HG02938 (cell line): ENCODE data around the gene SLC7A4.

ENCODE experiments used
- ATAC-seq: cut with Tn5 transposase; IDR thresholded peaks from one replicate; pipeline ENCODE4 v1.9.1; 2021; ENCODE audit warnings: mild to moderate bottlenecking, moderate library complexity; ENCODE audit not compliant: unreplicated experiment

Gene SLC7A4

DNA sequence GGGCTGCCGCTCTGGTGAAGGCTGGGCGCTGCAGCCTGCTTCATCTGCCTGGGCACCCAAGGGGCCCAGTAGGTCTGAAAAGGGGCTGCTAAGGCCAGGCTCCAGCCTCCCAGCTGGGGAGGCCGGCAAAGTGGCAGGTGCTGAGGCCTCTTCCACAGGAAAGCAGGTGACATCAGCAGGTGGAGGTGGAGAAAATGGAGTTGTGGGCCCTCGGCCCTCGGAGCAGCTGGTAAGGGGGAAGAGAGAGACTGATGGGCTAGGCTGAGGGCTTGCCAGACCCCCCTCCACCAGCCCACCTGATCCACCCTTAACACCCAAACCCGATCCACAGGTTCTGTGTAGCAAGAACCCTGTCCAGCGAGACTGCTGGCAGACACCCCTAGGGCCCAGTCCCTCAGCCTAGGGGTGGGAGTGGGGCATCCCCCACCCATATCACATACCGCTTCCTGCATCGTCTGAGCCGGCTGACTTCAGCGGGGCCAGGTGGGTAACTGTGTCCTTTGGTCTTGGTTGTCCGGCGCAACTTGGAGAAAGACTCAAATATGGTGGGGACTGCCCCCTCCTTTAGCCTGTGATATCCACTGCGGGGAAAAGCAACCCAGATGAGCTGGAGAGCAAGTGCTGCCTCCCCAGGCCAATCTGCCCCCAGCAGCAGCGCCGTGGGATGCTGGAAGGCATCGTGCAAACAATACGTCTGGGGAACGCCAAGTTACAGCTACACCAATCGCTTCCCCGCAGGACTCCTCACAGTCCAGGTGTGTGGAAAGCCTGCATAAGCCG lies 32.0 kb downstream of the SLC7A4 start:
- no peak for ATAC-seq

DNA sequence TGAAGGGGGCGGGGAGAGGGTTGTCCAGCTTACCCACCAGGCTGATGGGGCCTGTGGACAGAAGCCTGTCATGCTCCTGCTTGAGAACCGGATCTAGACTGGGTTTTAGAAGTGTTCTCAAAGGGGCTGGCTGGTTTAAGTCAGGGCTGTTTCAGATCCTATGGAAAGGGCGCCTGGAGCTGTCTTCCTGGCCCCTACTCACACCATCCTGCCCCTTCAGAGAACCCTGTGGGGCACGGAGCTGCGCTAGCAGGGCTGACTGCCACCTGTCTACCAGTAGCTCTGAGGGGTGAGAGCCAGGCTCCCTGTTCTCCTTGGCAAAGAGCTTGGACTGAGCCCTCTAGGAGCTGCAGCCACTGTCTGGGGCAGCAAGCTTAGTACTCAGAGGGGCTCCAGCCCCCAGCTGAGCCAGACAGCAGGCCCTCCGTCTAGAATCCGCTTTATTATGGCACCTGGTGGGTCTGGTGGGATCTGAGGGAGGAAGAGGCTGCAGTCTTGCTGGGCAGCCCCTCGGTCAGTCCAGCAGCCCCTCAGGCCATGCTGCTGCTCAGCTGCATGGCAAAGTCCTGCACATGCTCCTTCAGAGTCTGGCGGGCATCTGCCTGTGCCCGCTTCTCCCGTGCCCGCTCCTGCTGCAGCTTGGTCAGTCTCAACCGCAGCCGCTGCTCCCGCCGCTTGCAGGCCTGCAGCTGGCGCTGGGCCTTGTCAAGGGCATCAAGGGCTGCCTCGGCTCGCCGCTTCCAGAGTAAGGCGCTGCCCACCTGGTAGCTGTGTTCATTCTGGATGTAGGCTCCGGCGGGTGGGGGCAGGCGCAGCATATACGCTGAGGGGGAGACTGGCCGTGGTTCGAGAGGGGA lies 32.8 kb downstream of the SLC7A4 start:
- no peak for ATAC-seq

DNA sequence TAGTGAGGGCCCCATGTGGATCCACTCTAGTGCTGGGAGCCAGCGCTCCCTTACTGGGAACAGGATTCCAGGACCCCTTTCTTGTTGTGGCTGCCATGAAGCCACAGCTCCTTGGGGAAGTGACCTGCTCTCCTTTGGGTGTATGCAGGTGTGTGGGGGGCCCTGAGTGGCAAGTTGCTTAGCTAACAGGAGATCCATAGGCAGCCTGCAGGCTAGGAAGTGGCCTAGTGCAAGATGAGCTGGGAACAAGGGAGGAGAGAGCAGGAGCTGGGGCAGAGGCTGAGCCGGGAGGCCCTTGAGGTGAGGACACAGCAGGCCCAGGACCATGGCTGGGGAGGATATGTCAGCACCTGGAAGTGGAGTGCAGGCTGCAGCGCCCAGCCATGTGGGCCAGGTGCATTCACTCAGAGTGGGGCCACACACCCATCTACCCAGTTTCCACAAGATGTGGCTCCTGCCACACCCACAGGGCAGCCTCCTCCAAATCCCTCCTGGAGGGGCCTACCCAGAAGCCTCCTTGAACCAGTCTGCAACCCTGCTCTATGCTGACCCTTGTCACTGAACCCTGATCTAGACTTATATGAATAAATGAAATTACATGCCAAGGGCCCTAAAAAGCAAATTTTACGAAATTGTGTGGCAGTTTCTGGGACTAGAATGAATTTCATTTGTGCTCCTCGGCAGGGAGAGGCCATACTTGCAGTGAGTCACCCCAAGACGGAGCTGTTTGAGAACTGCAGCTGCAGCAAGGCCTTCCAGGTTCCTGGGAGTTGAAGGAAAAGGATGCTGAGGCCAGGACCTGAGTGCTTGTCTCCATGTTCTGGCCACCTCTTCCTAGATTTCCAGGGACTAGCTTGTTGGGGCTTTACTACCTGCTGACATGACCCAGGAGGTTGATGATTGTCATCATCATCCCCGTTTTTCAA lies 33.7 kb downstream of the SLC7A4 start:
- no peak for ATAC-seq

DNA sequence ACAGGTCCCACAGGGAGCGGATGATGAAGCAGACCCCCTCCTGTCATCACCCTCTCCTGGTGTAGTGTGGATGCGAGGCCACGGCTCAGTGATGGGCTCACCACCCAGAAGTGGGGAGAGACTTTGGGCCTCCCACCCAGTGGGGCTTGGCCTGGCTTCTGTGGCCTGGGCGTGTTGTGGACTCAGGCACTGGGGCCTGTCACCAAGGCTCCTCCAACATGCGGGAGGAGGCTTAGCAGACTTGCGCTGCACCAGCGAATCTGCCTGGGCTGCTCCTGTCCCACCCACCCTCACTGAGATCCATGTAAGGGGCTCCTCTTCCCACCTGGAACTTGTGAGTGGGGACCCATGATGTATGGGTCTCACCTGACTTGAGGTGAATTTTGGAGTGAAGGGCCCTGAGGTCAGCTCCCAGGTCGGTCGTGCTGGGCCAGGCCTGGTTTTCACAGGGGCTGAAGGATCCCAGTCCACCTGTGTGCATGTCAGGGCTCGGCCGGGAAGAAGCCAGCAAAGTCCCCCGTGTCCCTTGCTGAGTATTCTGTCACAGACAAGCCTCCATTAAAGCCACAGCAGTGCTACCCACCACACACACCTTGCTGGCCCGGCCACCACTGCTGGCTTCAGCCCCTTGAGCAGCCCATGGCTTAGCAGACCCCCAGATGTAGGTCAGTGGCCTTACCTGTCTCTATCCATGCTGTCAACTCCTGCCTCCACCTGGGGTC lies 34.7 kb downstream of the SLC7A4 start:
- ATAC-seq, result no peak

DNA sequence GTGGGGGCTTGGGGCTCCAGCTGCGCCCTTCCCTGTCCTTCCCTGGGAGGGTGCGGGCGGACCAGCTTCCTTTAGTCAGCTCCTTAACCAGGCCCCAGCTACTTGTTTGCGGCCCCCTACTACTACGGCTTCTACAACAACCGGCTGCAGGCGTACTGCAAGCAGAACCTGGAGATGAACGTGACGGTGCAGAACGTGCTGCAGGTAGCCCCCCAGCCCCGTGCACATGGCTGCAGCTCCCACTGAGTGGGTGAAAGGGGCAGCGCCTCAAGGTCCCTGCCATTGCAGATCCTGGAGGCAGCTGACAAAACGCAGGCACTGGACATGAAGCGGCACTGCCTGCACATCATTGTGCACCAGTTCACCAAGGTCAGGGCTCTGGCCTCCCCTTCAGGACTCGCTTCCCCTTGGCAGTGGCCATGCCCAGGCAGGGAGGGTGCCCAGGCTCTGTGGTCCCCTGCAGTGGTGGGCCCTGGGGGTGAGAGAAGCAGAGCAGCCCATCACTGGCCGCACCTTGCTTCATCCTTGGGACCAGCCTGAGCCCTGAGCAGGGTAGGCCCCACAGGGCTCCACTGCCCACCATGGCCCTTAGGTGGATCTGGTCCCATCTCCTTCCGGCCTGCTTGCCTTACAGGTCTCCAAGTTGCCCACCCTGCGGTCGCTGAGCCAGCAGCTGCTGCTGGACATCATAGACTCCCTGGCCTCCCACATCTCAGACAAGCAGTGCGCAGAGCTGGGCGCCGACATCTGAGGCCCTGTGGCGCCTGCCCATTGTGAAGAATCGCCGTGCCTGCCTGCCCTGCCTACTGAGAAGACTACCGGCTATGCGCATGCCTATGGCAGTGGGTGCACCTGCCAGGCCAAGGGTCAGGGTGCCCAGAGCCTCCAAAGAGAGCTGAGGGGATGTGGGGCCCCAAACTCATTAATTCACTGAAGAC lies 35.5 kb downstream of the SLC7A4 start:
- ATAC-seq, result no peak

DNA sequence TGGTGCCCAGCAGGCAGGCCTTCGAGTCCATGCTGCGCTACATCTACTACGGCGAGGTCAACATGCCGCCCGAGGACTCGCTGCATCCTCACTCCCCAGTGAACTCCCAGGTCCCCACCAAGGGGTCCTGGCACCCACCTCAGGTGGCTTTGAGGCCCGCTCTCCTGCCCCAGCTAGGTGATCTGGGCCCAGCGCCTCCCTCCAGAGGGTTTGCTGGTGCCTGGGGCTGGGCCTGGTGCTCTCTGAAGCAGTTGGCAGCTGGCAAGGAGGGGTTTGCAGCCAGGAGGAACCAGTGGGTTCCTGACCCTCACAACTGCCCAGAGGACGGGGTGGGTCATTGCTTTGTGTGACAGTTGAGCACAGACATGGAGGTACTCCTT lies 36.3 kb downstream of the SLC7A4 start:
- no peak for ATAC-seq

DNA sequence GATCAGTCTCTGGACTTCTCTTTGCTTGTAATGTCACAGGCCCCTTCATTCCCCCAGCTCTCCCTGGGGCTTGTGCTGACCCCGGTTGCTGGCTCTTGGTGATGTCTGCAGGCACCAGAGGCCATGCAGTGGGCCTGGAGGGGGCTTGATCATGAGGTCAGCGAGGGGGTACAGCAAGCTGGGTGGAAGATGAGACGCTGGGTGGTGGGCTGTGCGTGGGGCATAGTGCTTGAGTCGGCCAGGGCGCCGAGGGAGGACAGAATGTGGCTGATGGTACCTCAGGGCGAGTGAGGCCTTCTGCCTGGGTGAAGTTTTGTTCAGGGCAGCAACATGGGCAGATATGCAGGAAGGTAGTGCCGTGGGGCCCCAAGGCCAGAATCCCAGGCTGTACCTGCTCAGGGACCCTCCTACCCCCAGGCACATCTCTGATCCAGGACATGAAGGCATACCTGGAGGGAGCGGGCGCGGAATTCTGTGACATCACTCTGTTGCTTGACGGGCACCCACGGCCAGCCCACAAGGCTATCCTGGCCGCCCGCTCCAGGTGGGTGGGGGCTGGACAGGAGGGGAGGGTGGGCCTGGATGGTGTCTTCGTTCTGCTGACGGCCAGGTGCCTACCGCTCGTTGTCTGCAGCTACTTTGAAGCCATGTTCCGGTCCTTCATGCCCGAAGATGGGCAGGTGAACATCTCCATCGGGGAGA lies 36.9 kb downstream of the SLC7A4 start:
- ATAC-seq, result no peak

DNA sequence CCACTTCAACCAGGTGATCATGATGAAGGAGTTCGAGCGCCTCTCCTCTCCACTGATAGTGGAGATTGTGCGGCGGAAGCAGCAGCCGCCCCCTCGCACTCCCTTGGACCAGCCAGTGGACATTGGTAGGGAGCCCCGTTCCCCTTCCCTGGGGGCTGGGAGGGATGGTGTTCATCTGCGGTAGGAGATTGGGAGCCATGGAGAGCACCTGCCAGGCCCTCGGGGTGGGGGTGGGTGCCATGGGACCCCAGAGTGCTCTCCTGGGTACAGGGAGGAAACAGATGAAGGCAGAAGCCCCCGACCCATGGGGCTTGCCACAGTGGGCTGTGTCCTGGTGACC lies 37.5 kb downstream of the SLC7A4 start:
- ATAC-seq, result no peak

DNA sequence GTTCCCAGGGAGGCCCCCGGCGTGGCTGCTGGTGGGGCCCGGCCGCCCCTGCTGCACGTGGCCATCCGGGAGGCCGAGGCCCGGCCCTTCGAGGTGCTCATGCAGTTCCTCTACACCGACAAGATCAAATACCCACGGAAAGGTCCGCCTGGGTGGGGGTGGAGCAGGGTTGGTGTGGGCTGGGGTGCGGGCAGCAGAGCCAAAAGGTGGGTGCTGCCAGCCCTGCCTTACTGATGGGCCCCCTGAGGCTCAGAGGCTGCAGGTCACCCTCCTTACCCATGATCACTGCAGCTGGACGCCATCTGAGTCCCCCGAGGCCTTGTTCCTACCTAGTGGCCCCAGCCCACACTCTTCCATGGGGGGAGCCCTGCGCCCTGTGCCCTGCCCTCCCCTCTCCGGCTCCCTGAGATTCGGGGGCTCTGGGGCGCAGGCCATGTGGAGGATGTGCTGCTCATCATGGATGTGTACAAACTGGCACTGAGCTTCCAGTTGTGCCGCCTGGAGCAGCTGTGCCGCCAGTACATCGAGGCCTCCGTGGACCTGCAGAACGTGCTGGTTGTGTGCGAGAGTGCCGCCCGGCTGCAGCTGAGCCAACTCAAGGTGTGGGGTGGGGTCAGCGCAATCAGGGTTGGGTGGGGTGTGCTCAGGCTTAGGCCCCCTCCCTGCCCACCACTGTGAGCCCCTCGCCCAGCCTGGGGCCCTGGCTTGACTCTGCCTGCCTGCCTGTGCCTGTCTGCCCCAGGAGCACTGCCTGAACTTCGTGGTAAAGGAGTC lies 38.0 kb downstream of the SLC7A4 start:
- no peak for ATAC-seq

DNA sequence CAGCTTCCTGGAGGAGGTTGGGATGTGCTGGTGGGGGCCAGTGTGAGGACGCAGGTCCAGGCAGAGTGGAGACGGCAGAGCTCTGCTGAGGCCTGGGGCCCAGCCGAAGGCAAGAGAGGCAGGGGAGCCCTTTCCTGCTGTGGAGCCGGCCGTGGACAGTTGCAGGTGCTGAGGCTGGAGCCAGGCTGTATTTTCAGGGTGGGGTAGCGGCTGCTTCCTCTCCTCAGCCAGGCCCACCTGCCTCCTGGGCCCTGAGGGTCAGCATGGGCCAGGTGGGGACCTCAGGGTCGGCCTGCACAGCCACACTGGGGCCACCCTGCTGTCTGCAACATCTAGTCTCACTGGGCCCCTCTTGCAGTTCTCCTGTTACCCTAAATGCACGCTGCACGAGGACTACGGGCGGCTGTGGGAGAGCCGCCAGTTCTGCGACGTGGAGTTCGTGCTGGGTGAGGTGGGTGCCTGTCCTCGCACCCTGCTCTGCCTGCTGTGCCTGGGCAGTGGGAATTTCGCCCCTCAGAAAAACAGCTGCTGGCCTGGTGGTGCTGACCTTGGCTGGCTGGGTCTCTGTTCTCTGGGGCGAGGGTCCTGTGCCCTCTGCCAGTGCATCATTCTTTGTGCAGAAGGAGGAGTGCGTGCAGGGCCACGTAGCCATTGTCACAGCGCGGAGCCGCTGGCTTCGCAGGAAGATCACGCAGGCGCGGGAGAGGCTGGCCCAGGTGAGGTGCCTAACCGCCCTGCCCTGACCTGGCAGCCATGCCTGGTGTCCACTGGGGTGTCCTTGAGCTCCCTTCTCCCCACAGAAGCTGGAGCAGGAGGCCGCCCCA lies 38.8 kb downstream of the SLC7A4 start:
- ATAC-seq, result no peak

DNA sequence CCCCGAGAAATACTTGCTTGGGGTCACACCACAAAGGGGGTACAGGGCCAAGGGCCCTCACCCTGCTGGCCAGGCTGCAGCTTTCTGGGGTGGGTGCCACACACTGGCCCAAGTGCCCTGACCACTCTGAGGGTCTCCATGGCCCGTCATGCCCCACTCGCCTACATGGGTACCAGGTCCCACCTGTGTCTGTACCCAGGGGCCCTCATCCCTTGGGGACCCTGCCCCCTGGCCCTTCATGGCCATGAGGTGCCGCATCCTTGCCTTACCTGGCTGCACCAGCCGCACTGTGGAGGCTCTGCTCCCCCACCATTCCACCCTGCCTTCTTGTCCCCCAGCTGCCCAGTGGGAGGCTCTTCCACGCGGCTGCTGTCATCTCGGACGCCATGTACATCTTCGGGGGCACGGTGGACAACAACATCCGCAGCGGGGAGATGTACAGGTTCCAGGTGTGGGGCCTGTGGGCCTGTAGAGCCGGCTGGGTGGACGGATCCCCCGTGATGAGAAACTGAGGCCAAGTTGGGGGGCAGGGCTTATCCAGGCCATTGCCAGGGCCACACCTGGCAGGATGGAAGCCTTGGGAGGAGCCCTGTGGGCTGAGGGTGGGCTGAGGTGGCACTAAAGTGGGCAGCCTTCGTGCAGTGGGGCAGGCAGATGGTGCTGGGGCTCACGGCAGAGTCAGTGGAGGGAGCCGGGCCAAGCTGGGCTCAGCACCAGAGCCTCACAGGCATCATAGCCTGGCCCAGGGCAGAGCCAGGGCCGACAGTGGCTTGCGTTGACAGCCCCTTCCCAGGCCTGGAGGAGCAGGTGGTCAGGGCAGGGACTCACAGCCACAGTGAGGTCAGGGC lies 39.7 kb downstream of the SLC7A4 start:
- no peak for ATAC-seq

DNA sequence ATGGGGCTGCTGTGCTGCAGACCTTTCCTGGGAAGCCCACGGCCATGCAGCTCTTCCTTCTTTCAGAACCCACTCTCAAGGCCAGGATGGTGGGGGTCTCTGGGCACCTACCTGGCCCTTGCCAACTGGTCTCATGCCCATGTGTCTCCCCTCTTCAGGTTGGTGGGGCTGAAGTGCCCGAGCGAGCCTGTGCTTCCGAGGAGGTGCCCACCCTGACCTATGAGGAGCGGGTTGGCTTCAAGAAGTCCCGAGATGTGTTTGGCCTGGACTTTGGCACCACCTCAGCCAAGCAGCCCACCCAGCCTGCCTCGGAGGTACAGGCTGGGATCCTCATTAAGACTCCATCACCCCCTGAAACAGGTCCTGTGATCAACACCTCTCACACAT lies 40.3 kb downstream of the SLC7A4 start:
- no peak for ATAC-seq

DNA sequence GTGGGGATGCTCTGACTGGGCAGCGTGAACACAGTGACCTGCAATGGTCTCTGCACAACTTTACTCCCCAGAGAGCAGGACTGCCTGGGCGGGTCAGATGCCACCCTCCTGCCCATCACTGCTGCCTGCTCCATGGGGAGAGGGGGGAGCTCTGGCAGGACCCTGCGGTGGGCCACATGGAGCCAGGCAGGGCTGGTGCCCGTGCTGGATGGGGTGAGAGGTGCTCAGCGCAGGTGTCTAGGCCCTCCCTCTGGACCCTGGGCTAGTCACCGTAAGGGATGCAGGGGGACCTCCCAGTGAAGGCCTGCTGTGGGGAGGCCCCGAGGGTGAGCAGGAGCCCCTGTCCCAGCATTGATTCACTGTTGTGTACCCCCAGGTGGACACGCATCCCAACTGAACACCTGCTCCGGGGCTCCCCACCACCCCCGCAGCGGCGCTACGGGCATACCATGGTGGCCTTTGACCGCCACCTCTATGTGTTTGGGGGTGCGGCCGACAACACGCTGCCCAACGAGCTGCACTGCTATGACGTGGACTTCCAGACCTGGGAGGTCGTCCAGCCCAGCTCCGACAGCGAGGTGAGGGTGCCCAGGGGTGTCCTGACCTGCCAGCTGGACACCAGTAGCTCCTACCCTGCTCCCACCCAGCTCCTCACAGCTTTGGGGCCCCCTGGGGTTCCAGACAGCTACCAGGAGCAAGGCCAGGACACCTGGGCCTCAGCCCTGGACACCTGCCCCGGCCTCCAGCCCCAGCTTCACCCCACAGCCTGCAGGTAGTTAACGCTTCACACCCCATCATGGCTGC lies 40.9 kb downstream of the SLC7A4 start:
- ATAC-seq, result no peak

DNA sequence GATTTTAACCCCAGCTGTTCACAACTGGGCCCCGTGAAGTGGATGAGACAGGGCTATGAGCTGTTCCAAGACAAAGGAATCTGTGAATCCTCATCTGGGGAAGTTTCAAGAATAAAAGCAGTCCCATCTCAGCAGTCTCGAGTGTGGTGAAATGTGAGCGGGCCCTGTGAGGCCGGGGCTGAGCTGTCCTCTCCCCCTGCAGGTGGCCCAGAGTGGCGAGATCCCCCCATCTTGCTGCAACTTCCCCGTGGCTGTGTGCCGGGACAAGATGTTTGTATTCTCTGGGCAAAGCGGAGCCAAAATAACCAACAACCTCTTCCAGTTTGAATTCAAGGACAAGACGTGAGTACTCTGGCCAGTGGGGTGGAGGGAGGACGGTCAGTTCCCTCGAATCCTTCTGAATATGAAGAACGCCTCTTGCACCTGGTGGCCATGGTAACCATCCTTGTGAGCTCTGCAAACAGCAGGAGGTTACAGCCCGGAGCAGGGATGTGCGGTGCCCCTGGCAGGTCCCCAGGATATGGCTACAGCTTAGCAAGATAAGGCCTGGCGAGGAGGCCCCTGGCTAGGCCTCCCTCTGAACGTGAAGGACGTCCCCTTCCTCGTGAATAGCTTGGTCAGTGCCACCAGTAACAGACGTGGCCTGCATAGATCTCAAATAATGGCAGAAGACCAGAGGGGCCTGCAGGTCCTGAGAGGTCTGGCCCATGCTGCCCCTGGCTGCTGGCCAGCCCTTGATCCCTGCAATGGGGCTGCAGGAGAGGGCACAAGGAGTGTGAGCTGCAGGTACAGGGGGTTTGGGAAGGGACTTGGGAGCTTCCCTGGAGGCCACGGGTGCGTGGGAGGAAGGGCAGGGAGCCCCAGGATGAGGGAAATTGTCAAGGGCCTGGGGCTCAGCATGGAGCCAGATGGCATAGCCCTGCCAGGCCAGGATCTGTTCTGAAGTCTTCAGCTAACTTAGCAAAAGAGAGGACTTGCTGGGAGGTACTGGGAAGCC lies 41.9 kb downstream of the SLC7A4 start:
- no peak for ATAC-seq
